ENCODE results near the gene RNF145.

GRCh38 chr5:159163027-159163700, 46.2 kb downstream of the RNF145 start:
- TF ChIP-seq CTCF (IDR thresholded peaks at IDR 0.05; ENCODE audit: low read length) (no peak), EZH2 (IDR thresholded peaks at IDR 0.05; ENCODE audit: borderline replicate concordance, low read length) (no peak)

Data from OCI-LY1 (cell line).